Esophagus muscularis mucosa (tissue), 4 donors: ENCODE data around the gene PID1. TPM values are rescaled to one million over a fixed set of nuclear protein-coding genes. Genes with fewer than 3 reads are reported as not detected.

Experiments used
- DNase-seq: peaks from one replicate; pipeline ENCODE4 v3.0.0-alpha.2; 2017; ENCODE audit errors: extremely low spot score
- H3K27ac ChIP-seq, 4 donors: fragments of 200-600 bp; sonication (generic); replicated peaks in 1 of 4; 1 replicate in 3 of 4; 2 replicates in 1 of 4; pipeline ENCODE4 v1.5.1; 2016 to 2019; ENCODE audit warnings: mild to moderate bottlenecking in 1 of 4
- H3K27me3 ChIP-seq, 4 donors: fragments of 200-600 bp; sonication (generic); one replicate each; pipeline versions ENCODE4 v1.5.1 to v1.6.0; 2016 to 2019
- H3K36me3 ChIP-seq, 4 donors: fragments of 200-600 bp; sonication (generic); one replicate each; pipeline ENCODE4 v1.5.1; 2016 to 2019
- H3K4me1 ChIP-seq, 4 donors: fragments of 200-600 bp; sonication (generic); one replicate each; pipeline ENCODE4 v1.5.1; 2016 to 2019
- H3K4me3 ChIP-seq, 4 donors: fragments of 200-600 bp; sonication (generic); 1 replicate in 2 of 4; 2 replicates in 2 of 4; pipeline ENCODE4 v1.5.1; 2016 to 2019; ENCODE audit warnings: mild to moderate bottlenecking in 4 of 4, moderate library complexity in 1 of 4
- H3K9me3 ChIP-seq, 4 donors: fragments of 200-600 bp; sonication (generic); 1 replicate in 3 of 4; 2 replicates in 1 of 4; pipeline ENCODE4 v1.5.1; 2016 to 2019
- EP300 ChIP-seq: sonication (generic); formaldehyde crosslinking; IDR thresholded peaks from one replicate; pipeline ENCODE4 v1.6.1; 2017; ENCODE audit warnings: antibody characterized with exemption
- POLR2A ChIP-seq: fragments of 450-650 bp; IDR thresholded peaks from one replicate; pipeline ENCODE4 v1.6.1; 2017; ENCODE audit warnings: antibody characterized with exemption, moderate library complexity, mild to moderate bottlenecking, low read depth
- POLR2AphosphoS5 ChIP-seq, 2 donors: sonication (generic); formaldehyde crosslinking; IDR thresholded peaks; one replicate each; pipeline ENCODE4 v1.6.1; 2017; ENCODE audit warnings: antibody characterized with exemption in 2 of 2
- WGBS: methylation state at CpG from one replicate; pipeline ENCODE4 v1.1.5; 2018; 5-methylcytosine and 5-hydroxymethylcytosine counted together
- intact Hi-C: fragments of 100-400 bp; cut with DNase I; formaldehyde crosslinking; loops from one replicate; pipeline ENCODE4 v1.15.1; 2023
- total RNA-seq, 4 donors: library from RNA; depleted of rRNA; stranded (reverse); fragments of >200 nt; gene quantifications; one replicate each; pipeline versions ENCODE4 v1.1.0 to v1.2.1, GENCODE V29; 2016
- TF ChIP-seq, protein P1 (sequence below), 3 experiments: fragments of 200-600 bp in 2 of 3; fragments of 450-650 bp in 1 of 3; sonication (generic) in 2 of 3; IDR thresholded peaks; one replicate each; pipeline ENCODE4 v1.5.1; 2017 to 2019; ENCODE audit warnings: antibody characterized with exemption in 3 of 3, mild to moderate bottlenecking in 2 of 3, moderate library complexity in 1 of 3

The PID1 gene
- total RNA-seq, 4 donors from 2014 or later, result 48.2 to 68.7 (median 55.4) TPM

- no peaks in the 10 kb centered on the region for H3K4me1 ChIP-seq
- intact Hi-C loops, result no loop called here
- DNase-seq, result no peak
- no peaks in the 10 kb centered on the region for H3K36me3 ChIP-seq
- TF ChIP-seq POLR2A (no peak), POLR2AphosphoS5 (IDR thresholded peaks at IDR 0.05) (no peak), EP300 (no peak)
- TF ChIP-seq, protein P1, sequence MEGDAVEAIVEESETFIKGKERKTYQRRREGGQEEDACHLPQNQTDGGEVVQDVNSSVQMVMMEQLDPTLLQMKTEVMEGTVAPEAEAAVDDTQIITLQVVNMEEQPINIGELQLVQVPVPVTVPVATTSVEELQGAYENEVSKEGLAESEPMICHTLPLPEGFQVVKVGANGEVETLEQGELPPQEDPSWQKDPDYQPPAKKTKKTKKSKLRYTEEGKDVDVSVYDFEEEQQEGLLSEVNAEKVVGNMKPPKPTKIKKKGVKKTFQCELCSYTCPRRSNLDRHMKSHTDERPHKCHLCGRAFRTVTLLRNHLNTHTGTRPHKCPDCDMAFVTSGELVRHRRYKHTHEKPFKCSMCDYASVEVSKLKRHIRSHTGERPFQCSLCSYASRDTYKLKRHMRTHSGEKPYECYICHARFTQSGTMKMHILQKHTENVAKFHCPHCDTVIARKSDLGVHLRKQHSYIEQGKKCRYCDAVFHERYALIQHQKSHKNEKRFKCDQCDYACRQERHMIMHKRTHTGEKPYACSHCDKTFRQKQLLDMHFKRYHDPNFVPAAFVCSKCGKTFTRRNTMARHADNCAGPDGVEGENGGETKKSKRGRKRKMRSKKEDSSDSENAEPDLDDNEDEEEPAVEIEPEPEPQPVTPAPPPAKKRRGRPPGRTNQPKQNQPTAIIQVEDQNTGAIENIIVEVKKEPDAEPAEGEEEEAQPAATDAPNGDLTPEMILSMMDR (IDR thresholded peaks at IDR 0.05), result no peak
- no peak overlapping the region for H3K27ac ChIP-seq
- 66% methylated on average over 8 of the region's 8 CpGs for WGBS
- H3K4me3 ChIP-seq, result no peak overlapping the region
- no peaks in the 10 kb centered on the region for H3K9me3 ChIP-seq
- H3K27me3 ChIP-seq, result no peaks in the 10 kb centered on the region
Measured at GRCh38 chr2:229153267-229153666, 117.8 kb downstream of the PID1 start.

GRCh38 chr2:229152674-229153073, 118.4 kb downstream of the PID1 start:
- 90% methylated on average over 10 of the region's 10 CpGs for WGBS
- no peaks in the 10 kb centered on the region for H3K36me3 ChIP-seq
- no peak for DNase-seq
- H3K4me1 ChIP-seq, result no peaks in the 10 kb centered on the region
- no peaks in the 10 kb centered on the region for H3K27me3 ChIP-seq
- TF ChIP-seq POLR2AphosphoS5 (IDR thresholded peaks at IDR 0.05) (no peak), POLR2A (no peak), EP300 (no peak)
- TF ChIP-seq, protein P1 (IDR thresholded peaks at IDR 0.05), result no peak
- no peaks in the 10 kb centered on the region for H3K9me3 ChIP-seq
- intact Hi-C loops, result no loop called here
- H3K4me3 ChIP-seq, result no peak overlapping the region
- H3K27ac ChIP-seq, result no peak overlapping the region

GRCh38 chr2:229150317-229150716, 120.8 kb downstream of the PID1 start:
- H3K36me3 ChIP-seq, result no peaks in the 10 kb centered on the region
- no peak for DNase-seq
- WGBS, result 71% methylated on average over 4 of the region's 4 CpGs
- H3K9me3 ChIP-seq, result peaks cover 0 to 7% (median 2%) of the 10 kb centered on the region in 4 donors
- H3K4me3 ChIP-seq, result no peak overlapping the region
- H3K27ac ChIP-seq, result no peak overlapping the region
- H3K27me3 ChIP-seq, result no peaks in the 10 kb centered on the region
- TF ChIP-seq POLR2A (no peak), EP300 (no peak), POLR2AphosphoS5 (IDR thresholded peaks at IDR 0.05) (no peak)
- TF ChIP-seq, protein P1 (IDR thresholded peaks at IDR 0.05), result no peak
- H3K4me1 ChIP-seq, result no peaks in the 10 kb centered on the region
- intact Hi-C loops, result no loop called here

- Histone ChIP-seq H3K36me3 (no peaks in the 10 kb centered on the region), H3K27me3 (no peaks in the 10 kb centered on the region), H3K4me3 (no peak overlapping the region), H3K9me3 (peaks cover 0 to 5% (median under 1%) of the 10 kb centered on the region in 4 donors), H3K4me1 (peaks cover 0 to 4% (median 0%) of the 10 kb centered on the region in 4 donors), H3K27ac (no peak overlapping the region)
- WGBS, result 42% methylated on average over 3 of the region's 3 CpGs
- intact Hi-C loops, result no loop called here
- DNase-seq, result no peak
- TF ChIP-seq EP300 (no peak), POLR2A (no peak), POLR2AphosphoS5 (IDR thresholded peaks at IDR 0.05) (no peak)
- TF ChIP-seq, protein P1 (IDR thresholded peaks at IDR 0.05), result no peak
Measured at GRCh38 chr2:229141424-229142025, 129.6 kb downstream of the PID1 start.

DNA sequence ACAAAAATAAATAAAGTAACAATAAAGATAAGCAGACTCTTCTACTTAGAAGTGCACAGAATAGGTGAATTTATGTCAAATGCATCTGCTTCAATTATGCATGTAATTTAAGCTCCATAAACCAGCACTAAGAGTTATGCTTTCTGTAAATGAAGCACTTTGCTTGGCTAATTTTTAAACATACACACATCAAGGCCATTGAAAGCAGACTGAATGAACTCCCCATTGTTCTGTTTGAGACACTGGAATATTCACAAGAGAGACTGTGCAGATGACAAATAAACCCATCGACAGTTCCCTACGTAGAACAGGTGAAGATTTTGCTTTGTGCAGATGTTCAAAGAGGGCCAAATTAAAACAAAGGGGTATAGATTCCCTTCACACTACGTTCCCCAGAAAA, 133.4 kb downstream of the PID1 start:
- Histone ChIP-seq H3K9me3 (no peaks in the 10 kb centered on the region), H3K4me3 (no peak overlapping the region), H3K4me1 (peaks cover 0 to 4% (median 0%) of the 10 kb centered on the region in 4 donors), H3K36me3 (peaks cover 0 to 6% (median 0%) of the 10 kb centered on the region in 4 donors), H3K27ac (no peak overlapping the region), H3K27me3 (no peaks in the 10 kb centered on the region)
- WGBS, result 71% methylated on average over 3 of the region's 3 CpGs
- intact Hi-C loops, result no loop called here
- TF ChIP-seq, protein P1 (IDR thresholded peaks at IDR 0.05), result no peak
- TF ChIP-seq POLR2A (no peak), POLR2AphosphoS5 (IDR thresholded peaks at IDR 0.05) (no peak), EP300 (no peak)
- no peak for DNase-seq
